ENCODE data around the gene DNER.

Gene DNER

DNA sequence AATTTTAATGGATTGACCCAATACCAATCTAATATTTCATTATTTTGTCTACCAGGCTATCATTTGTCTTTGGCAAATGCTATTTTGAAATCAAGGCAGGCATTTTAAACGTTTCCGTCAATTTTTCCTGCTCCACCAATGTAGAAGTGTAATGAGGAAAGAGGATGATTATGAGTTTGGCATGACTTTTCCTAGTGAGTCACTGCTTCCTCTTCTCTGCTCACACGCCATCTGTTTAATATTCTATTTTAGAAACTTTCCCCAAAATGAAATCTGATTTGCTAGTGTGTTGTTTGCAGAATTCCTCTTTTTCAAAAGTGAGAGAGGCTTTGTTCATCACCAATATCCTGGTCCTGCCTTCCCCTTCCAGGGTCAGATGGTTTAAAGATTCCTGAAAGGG, 400.8 kb downstream of the DNER start:
- DNase-seq, result no peak

All from midbrain (tissue), 1 donor.